ENCODE results near the gene FHIT.

DNA sequence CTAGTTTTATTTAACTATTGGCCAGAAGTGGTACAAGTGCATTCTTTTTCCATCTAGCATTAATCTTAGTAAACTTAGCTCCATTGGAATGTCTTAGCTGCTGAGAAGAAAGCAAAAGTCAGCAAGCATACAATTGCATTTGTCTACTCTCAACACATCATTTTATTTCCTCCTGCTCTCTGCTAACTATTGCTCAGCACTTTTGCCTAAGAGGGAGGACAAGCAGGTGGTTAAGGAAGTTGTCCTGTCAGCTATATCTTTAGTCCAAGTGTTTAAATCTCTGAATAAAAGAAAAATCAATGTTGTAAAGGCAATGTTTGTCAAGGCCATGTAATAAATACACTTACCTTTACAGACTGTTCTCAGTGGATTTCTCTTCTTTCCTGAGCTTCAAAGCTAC lies 51.0 kb downstream of the FHIT start:
- no peak for TF ChIP-seq RFX5 (IDR thresholded peaks at IDR 0.05; ENCODE audit: low read depth, low read length)
- TF ChIP-seq, protein P1, sequence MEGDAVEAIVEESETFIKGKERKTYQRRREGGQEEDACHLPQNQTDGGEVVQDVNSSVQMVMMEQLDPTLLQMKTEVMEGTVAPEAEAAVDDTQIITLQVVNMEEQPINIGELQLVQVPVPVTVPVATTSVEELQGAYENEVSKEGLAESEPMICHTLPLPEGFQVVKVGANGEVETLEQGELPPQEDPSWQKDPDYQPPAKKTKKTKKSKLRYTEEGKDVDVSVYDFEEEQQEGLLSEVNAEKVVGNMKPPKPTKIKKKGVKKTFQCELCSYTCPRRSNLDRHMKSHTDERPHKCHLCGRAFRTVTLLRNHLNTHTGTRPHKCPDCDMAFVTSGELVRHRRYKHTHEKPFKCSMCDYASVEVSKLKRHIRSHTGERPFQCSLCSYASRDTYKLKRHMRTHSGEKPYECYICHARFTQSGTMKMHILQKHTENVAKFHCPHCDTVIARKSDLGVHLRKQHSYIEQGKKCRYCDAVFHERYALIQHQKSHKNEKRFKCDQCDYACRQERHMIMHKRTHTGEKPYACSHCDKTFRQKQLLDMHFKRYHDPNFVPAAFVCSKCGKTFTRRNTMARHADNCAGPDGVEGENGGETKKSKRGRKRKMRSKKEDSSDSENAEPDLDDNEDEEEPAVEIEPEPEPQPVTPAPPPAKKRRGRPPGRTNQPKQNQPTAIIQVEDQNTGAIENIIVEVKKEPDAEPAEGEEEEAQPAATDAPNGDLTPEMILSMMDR (conservative IDR thresholded peaks at IDR 0.05; ENCODE audit: low read depth, low read length) = no peak
- no peak for TF ChIP-seq MAFK (IDR thresholded peaks at IDR 0.05; ENCODE audit: low read depth, low read length)
- TF ChIP-seq, protein P2, sequence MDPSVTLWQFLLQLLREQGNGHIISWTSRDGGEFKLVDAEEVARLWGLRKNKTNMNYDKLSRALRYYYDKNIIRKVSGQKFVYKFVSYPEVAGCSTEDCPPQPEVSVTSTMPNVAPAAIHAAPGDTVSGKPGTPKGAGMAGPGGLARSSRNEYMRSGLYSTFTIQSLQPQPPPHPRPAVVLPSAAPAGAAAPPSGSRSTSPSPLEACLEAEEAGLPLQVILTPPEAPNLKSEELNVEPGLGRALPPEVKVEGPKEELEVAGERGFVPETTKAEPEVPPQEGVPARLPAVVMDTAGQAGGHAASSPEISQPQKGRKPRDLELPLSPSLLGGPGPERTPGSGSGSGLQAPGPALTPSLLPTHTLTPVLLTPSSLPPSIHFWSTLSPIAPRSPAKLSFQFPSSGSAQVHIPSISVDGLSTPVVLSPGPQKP (IDR thresholded peaks at IDR 0.05; ENCODE audit: borderline replicate concordance, low read depth, low read length) = no peak
- TF ChIP-seq, protein P3, sequence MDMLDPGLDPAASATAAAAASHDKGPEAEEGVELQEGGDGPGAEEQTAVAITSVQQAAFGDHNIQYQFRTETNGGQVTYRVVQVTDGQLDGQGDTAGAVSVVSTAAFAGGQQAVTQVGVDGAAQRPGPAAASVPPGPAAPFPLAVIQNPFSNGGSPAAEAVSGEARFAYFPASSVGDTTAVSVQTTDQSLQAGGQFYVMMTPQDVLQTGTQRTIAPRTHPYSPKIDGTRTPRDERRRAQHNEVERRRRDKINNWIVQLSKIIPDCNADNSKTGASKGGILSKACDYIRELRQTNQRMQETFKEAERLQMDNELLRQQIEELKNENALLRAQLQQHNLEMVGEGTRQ (IDR thresholded peaks at IDR 0.05; ENCODE audit: low read depth, low read length) = no peak
- no peak for TF ChIP-seq NFE2L2 (IDR thresholded peaks at IDR 0.05; ENCODE audit: low read depth, low read length)
